NT2/D1 (cell line): ENCODE data around the gene TTC6.

Experiments used
- YY1 ChIP-seq: IDR thresholded peaks from 2 replicates; pipeline ENCODE4 v1.6.1; 2011; ENCODE audit not compliant: insufficient read length, insufficient read depth
- ZNF274 ChIP-seq: IDR thresholded peaks from 2 replicates; pipeline ENCODE4 v1.6.1; 2011; ENCODE audit warnings: mild to moderate bottlenecking, low read depth, low read length

GRCh38 chr14:37566811-37567371 is 28.5 kb upstream of the TTC6 start:
- TF ChIP-seq YY1 (no peak), ZNF274 (no peak)
